DOHH2 (cell line): ENCODE measurements around the gene PARD6A.

Experiments used
- EZH2phosphoT487 ChIP-seq: fragments of 200-600 bp; sonication (generic); IDR thresholded peaks from 2 replicates; pipeline ENCODE4 v1.6.1; 2017; ENCODE audit warnings: borderline replicate concordance, mild to moderate bottlenecking, antibody characterized with exemption, low read length, moderate library complexity, mixed read lengths
- TF ChIP-seq, protein P1 (sequence below): fragments of 200-600 bp; sonication (generic); IDR thresholded peaks from one replicate; pipeline ENCODE4 v1.5.1; 2014; ENCODE audit warnings: antibody characterized with exemption, mild to moderate bottlenecking, low read depth, low read length; ENCODE audit not compliant: poor library complexity, severe bottlenecking

- TF ChIP-seq, protein P1, sequence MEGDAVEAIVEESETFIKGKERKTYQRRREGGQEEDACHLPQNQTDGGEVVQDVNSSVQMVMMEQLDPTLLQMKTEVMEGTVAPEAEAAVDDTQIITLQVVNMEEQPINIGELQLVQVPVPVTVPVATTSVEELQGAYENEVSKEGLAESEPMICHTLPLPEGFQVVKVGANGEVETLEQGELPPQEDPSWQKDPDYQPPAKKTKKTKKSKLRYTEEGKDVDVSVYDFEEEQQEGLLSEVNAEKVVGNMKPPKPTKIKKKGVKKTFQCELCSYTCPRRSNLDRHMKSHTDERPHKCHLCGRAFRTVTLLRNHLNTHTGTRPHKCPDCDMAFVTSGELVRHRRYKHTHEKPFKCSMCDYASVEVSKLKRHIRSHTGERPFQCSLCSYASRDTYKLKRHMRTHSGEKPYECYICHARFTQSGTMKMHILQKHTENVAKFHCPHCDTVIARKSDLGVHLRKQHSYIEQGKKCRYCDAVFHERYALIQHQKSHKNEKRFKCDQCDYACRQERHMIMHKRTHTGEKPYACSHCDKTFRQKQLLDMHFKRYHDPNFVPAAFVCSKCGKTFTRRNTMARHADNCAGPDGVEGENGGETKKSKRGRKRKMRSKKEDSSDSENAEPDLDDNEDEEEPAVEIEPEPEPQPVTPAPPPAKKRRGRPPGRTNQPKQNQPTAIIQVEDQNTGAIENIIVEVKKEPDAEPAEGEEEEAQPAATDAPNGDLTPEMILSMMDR, result no peak
- no peak for TF ChIP-seq EZH2phosphoT487
Measured at GRCh38 chr16:67660564-67661028, at the start of gene PARD6A.
